ENCODE measurements around the gene USP17L21. TPM values are rescaled to one million over a fixed set of nuclear protein-coding genes. Genes with fewer than 3 reads are reported as not detected.
"Not testable (repeated sequence)": the region's sequence is repeated elsewhere in the genome, so short reads cannot be mapped to it uniquely, and the experiment has no call there.

Gene USP17L21
- total and polyA plus RNA-seq, 2 of the 4 experiments (the other 2 are of a cell fraction): not detected

GRCh38 chr4:9243579-9243978 lies 19.1 kb upstream of the USP17L21 start, which contains the start of gene USP17L17:
USP17L17 (plus strand) TSS chr4:9243879; CDS start chr4:9243879, 0 bp downstream.
- ATAC-seq (ENCODE audit: low read depth); POLR2A ChIA-PET (ENCODE audit: unreplicated experiment); H2AK5ac ChIP-seq (ENCODE audit: low read depth, low read length); CTCF ChIA-PET; H3K9me3 ChIP-seq (ENCODE audit: control insufficient read depth, insufficient read depth, low read length); BruUV-seq (replicated peaks); H3K9ac ChIP-seq (ENCODE audit: low read depth, low read length); H3K27me3 ChIP-seq (ENCODE audit: control insufficient read depth, insufficient read depth, low read length); H3K18ac ChIP-seq (ENCODE audit: low read depth, low read length); H4K20me1 ChIP-seq (ENCODE audit: insufficient read depth, low read length); H2BK120ac ChIP-seq (ENCODE audit: low read depth, low read length); H2AFZ ChIP-seq (replicated peaks; ENCODE audit: low read length, poor library complexity); H4K8ac ChIP-seq (ENCODE audit: low read depth in 2 of 2, low read length in 2 of 2); H4K5ac ChIP-seq (ENCODE audit: low read depth, low read length); H3K79me1 ChIP-seq (ENCODE audit: low read depth in 1 of 2, low read length in 2 of 2); H3K9me1 ChIP-seq (ENCODE audit: insufficient read depth, low read length); intact Hi-C loops (cut with micrococcal nuclease); H3K4me2 ChIP-seq (ENCODE audit: low read depth, low read length); H3K4ac ChIP-seq (ENCODE audit: low read depth, low read length); H4K91ac ChIP-seq (ENCODE audit: insufficient read depth, low read depth, low read length); H3K56ac ChIP-seq (ENCODE audit: extremely low read depth, insufficient read depth, low read length); DNase-seq; H3K36me3 ChIP-seq (ENCODE audit: control insufficient read depth, insufficient read depth, low read length); H3K27ac ChIP-seq (ENCODE audit: insufficient read depth, low read length); H2AK9ac ChIP-seq (replicated peaks; ENCODE audit: low read depth, low read length, poor library complexity); H3K23ac ChIP-seq (ENCODE audit: low read depth, low read length); H2BK5ac ChIP-seq (ENCODE audit: low read depth, low read length, poor library complexity, severe bottlenecking); H3K4me3 ChIP-seq (ENCODE audit: insufficient read depth, low read depth, low read length); H2BK15ac ChIP-seq (ENCODE audit: low read depth, low read length); H3K4me1 ChIP-seq (ENCODE audit: control insufficient read depth, insufficient read depth, low read length); dilution Hi-C loops (cut with HindIII; ENCODE audit: low sequenced_read_pairs, unreplicated experiment); H3K14ac ChIP-seq (replicated peaks; ENCODE audit: low read depth, low read length); in situ Hi-C loops (cut with MboI; ENCODE audit: low sequenced_read_pairs); H2BK20ac ChIP-seq (ENCODE audit: low read depth, low read length): not testable (repeated sequence)
- no CpG with 5 or more reads among the region's 14 CpGs for WGBS, 2 experiments (ENCODE audit: extremely low coverage in 2 of 2, insufficient read length in 1 of 2)

GRCh38 chr4:9247953-9248680 lies 14.6 kb upstream of the USP17L21 start, which contains the start of gene USP17L18:
USP17L18 (plus strand) TSS chr4:9248630; CDS start chr4:9248630, 0 bp downstream.
- H3K9ac ChIP-seq (ENCODE audit: low read depth, low read length); H3K27ac ChIP-seq (ENCODE audit: insufficient read depth, low read length); H3K36me3 ChIP-seq (ENCODE audit: control insufficient read depth, insufficient read depth, low read length); H4K5ac ChIP-seq (ENCODE audit: low read depth, low read length); H3K56ac ChIP-seq (ENCODE audit: extremely low read depth, insufficient read depth, low read length); H3K4me1 ChIP-seq (ENCODE audit: control insufficient read depth, insufficient read depth, low read length); H2AFZ ChIP-seq (replicated peaks; ENCODE audit: low read length, poor library complexity); ATAC-seq (ENCODE audit: low read depth); H2BK15ac ChIP-seq (ENCODE audit: low read depth, low read length); H3K4me2 ChIP-seq (ENCODE audit: low read depth, low read length); H4K8ac ChIP-seq (ENCODE audit: low read depth in 2 of 2, low read length in 2 of 2); H2BK5ac ChIP-seq (ENCODE audit: low read depth, low read length, poor library complexity, severe bottlenecking); H3K23ac ChIP-seq (ENCODE audit: low read depth, low read length); POLR2A ChIA-PET (ENCODE audit: unreplicated experiment); H3K4me3 ChIP-seq (ENCODE audit: insufficient read depth, low read depth, low read length); H3K14ac ChIP-seq (replicated peaks; ENCODE audit: low read depth, low read length); H3K9me1 ChIP-seq (ENCODE audit: insufficient read depth, low read length); intact Hi-C loops (cut with micrococcal nuclease); BruUV-seq (replicated peaks); H3K27me3 ChIP-seq (ENCODE audit: control insufficient read depth, insufficient read depth, low read length); H2AK5ac ChIP-seq (ENCODE audit: low read depth, low read length); H4K20me1 ChIP-seq (ENCODE audit: insufficient read depth, low read length); H2AK9ac ChIP-seq (replicated peaks; ENCODE audit: low read depth, low read length, poor library complexity); H3K4ac ChIP-seq (ENCODE audit: low read depth, low read length); H3K9me3 ChIP-seq (ENCODE audit: control insufficient read depth, insufficient read depth, low read length); H2BK120ac ChIP-seq (ENCODE audit: low read depth, low read length); in situ Hi-C loops (cut with MboI; ENCODE audit: low sequenced_read_pairs); H2BK20ac ChIP-seq (ENCODE audit: low read depth, low read length); H3K79me1 ChIP-seq (ENCODE audit: low read depth in 1 of 2, low read length in 2 of 2); H4K91ac ChIP-seq (ENCODE audit: insufficient read depth, low read depth, low read length); CTCF ChIA-PET; dilution Hi-C loops (cut with HindIII; ENCODE audit: low sequenced_read_pairs, unreplicated experiment); H3K18ac ChIP-seq (ENCODE audit: low read depth, low read length): not testable (repeated sequence)
- WGBS, 2 experiments (ENCODE audit: extremely low coverage in 2 of 2, insufficient read length in 1 of 2): 87% methylated on average over 4 of the region's 26 CpGs; no CpG with 5 or more reads in 1 of the 2 experiments
- peak; percentile 11 for DNase-seq
